H1 (cell line): Measurements from ENCODE around the gene C5orf15. TPM values are rescaled to one million over a fixed set of nuclear protein-coding genes. Genes with fewer than 3 reads are reported as not detected.

Experiments
- CTCF ChIA-PET: fragments of 300-600 bp; sonication (Branson Sonifier 250); formaldehyde crosslinking; loops from one replicate; lab custom pipeline; 2021; ENCODE audit not compliant: partially characterized antibody; lab: Charles Lee
- POLR2A ChIA-PET: fragments of 300-600 bp; sonication (Branson Sonifier 250); formaldehyde crosslinking; loops from one replicate; lab custom pipeline; 2021; ENCODE audit warnings: inconsistent platforms; ENCODE audit not compliant: partially characterized antibody; lab: Charles Lee
- DNase-seq, 2 experiments: peaks; one replicate each; pipeline versions ENCODE4 v3.0.0 to v3.0.0-alpha.2; 2010 to 2022; ENCODE audit warnings: low spot score in 2 of 2, low read depth in 1 of 2, mixed read lengths in 1 of 2
- FAIRE-seq: peaks from 2 replicates; lab custom pipeline; 2011; peaks lifted over from hg19 to GRCh38; lab: Jason Lieb, UNC
- H2AFZ ChIP-seq: 2 replicates; pipeline ENCODE4 v1.8.1; 2012; ENCODE audit warnings: low read length, inconsistent platforms
- H2AK5ac ChIP-seq: 2 replicates; pipeline ENCODE4 v1.6.1; 2013; ENCODE audit warnings: low read depth, low read length
- H2BK120ac ChIP-seq: replicated peaks from 2 replicates; pipeline ENCODE3; 2013; ENCODE audit warnings: low read depth, low read length, inconsistent platforms
- H2BK12ac ChIP-seq: 2 replicates; pipeline ENCODE4 v1.6.1; 2013; ENCODE audit warnings: low read depth, low read length
- H2BK15ac ChIP-seq: 2 replicates; pipeline ENCODE4 v1.6.1; 2013; ENCODE audit warnings: low read length
- H2BK20ac ChIP-seq: 2 replicates; pipeline ENCODE4 v1.6.1; 2013; ENCODE audit warnings: low read length
- H2BK5ac ChIP-seq: 2 replicates; pipeline ENCODE4 v1.6.1; 2013; ENCODE audit warnings: low read depth, low read length
- H3K14ac ChIP-seq: 2 replicates; pipeline ENCODE4 v1.6.1; 2013; ENCODE audit warnings: inconsistent platforms; ENCODE audit not compliant: insufficient read length
- H3K18ac ChIP-seq: 2 replicates; pipeline ENCODE4 v1.6.1; 2013; ENCODE audit warnings: low read length; ENCODE audit errors: extremely low read depth
- H3K23ac ChIP-seq: 2 replicates; pipeline ENCODE4 v1.6.1; 2013; ENCODE audit warnings: inconsistent platforms; ENCODE audit not compliant: insufficient read length
- H3K23me2 ChIP-seq: 2 replicates; pipeline ENCODE4 v1.6.1; 2013; ENCODE audit warnings: low read depth, low read length
- H3K27ac ChIP-seq: 2 replicates; pipeline ENCODE4 v1.6.1; 2011; ENCODE audit warnings: low read depth, low read length, inconsistent platforms
- H3K27me3 ChIP-seq, 4 experiments: replicated peaks in 1 of 4; 1 replicate in 1 of 4; 2 replicates in 3 of 4; pipeline versions ENCODE4 v1.6.1 to v1.8.1; 2011 to 2013; ENCODE audit warnings: low read length in 3 of 4, mild to moderate bottlenecking in 3 of 4, inconsistent platforms in 2 of 4, mixed read lengths in 2 of 4, moderate library complexity in 1 of 4; ENCODE audit not compliant: control insufficient read depth in 3 of 4, insufficient read depth in 3 of 4; ENCODE audit errors: extremely low read depth in 1 of 4
- H3K36me3 ChIP-seq, 4 experiments: 2 replicates each; pipeline versions ENCODE4 v1.6.1 to v1.8.1; 2011 to 2013; ENCODE audit warnings: mild to moderate bottlenecking in 4 of 4, low read length in 3 of 4, moderate library complexity in 2 of 4, control low read depth in 1 of 4, inconsistent platforms in 1 of 4; ENCODE audit not compliant: insufficient read depth in 4 of 4, control insufficient read depth in 2 of 4
- H3K4ac ChIP-seq: replicated peaks from 2 replicates; pipeline ENCODE3; 2013; ENCODE audit warnings: low read length, low read depth, mixed read lengths, inconsistent platforms; ENCODE audit not compliant: insufficient read length
- H3K4me1 ChIP-seq, 4 experiments: replicated peaks in 1 of 4; 1 replicate in 1 of 4; 2 replicates in 3 of 4; pipeline versions ENCODE4 v1.6.1 to v1.8.1; 2011 to 2013; ENCODE audit warnings: low read length in 3 of 4, inconsistent platforms in 2 of 4, mixed read lengths in 1 of 4; ENCODE audit not compliant: insufficient read depth in 4 of 4, control insufficient read depth in 3 of 4
- H3K4me2 ChIP-seq, 2 experiments: 2 replicates each; pipeline versions ENCODE4 v1.6.1 to v1.8.1; 2011 to 2013; ENCODE audit warnings: low read depth in 2 of 2, low read length in 2 of 2, control low read depth in 1 of 2, inconsistent platforms in 1 of 2, mild to moderate bottlenecking in 1 of 2; ENCODE audit not compliant: insufficient read depth in 1 of 2
- H3K4me3 ChIP-seq, 4 experiments: fragments of 200-600, 300-600 bp in 1 of 4; sonication (generic), shearing (Covaris generic), sonication (Bioruptor Twin) in 1 of 4; 2 replicates each; pipeline versions ENCODE4 v1.5.1 to v1.8.1; 2011 to 2016; ENCODE audit warnings: low read length in 4 of 4, low read depth in 3 of 4, control low read depth in 2 of 4, inconsistent platforms in 2 of 4, mild to moderate bottlenecking in 2 of 4, mixed read lengths in 1 of 4, moderate library complexity in 1 of 4; ENCODE audit not compliant: insufficient read depth in 2 of 4; ENCODE audit errors: extremely low read depth in 1 of 4
- H3K56ac ChIP-seq: replicated peaks from 2 replicates; pipeline ENCODE3; 2013; ENCODE audit warnings: low read depth, mild to moderate bottlenecking, mixed read lengths, low read length, inconsistent platforms; ENCODE audit not compliant: insufficient read length
- H3K79me1 ChIP-seq: 2 replicates; pipeline ENCODE4 v1.6.1; 2013; ENCODE audit warnings: low read depth, low read length, control low read depth
- H3K79me2 ChIP-seq, 2 experiments: 2 replicates each; pipeline versions ENCODE4 v1.6.1 to v1.8.1; 2012 to 2013; ENCODE audit warnings: low read length in 2 of 2, mild to moderate bottlenecking in 2 of 2, inconsistent platforms in 1 of 2; ENCODE audit not compliant: insufficient read depth in 2 of 2, control insufficient read depth in 1 of 2
- H3K9ac ChIP-seq, 4 experiments: replicated peaks in 1 of 4; 1 replicate in 1 of 4; 2 replicates in 3 of 4; pipeline versions ENCODE4 v1.6.1 to v1.8.1; 2011 to 2013; ENCODE audit warnings: low read depth in 3 of 4, low read length in 3 of 4, control low read depth in 2 of 4, mild to moderate bottlenecking in 2 of 4, moderate library complexity in 2 of 4, inconsistent platforms in 1 of 4; ENCODE audit errors: extremely low read depth in 1 of 4
- H3K9me3 ChIP-seq, 2 experiments: 2 replicates each; pipeline versions ENCODE4 v1.6.1 to v1.8.1; 2012 to 2013; ENCODE audit warnings: mild to moderate bottlenecking in 2 of 2, moderate library complexity in 2 of 2, control low read depth in 1 of 2, inconsistent platforms in 1 of 2, low read depth in 1 of 2, low read length in 1 of 2, mixed read lengths in 1 of 2; ENCODE audit not compliant: insufficient read depth in 2 of 2
- H4K20me1 ChIP-seq, 2 experiments: replicated peaks in 1 of 2; 2 replicates each; pipeline versions ENCODE3 to v1.8.1; 2011 to 2013; ENCODE audit warnings: inconsistent platforms in 2 of 2, low read length in 2 of 2, mild to moderate bottlenecking in 1 of 2; ENCODE audit not compliant: insufficient read depth in 2 of 2, control insufficient read depth in 1 of 2
- H4K5ac ChIP-seq: 2 replicates; pipeline ENCODE4 v1.6.1; 2013; ENCODE audit warnings: low read length, low read depth, mixed read lengths, inconsistent platforms; ENCODE audit not compliant: insufficient read length
- H4K8ac ChIP-seq: 2 replicates; pipeline ENCODE4 v1.8.0; 2013; ENCODE audit warnings: mild to moderate bottlenecking, moderate library complexity, low read length, inconsistent platforms; ENCODE audit not compliant: insufficient read depth; ENCODE audit errors: extremely low read depth
- H4K91ac ChIP-seq: replicated peaks from 2 replicates; pipeline ENCODE3; 2013; ENCODE audit warnings: low read length, mixed read lengths, inconsistent platforms; ENCODE audit not compliant: insufficient read length
- FOSL1 ChIP-seq: IDR thresholded peaks from 2 replicates; pipeline ENCODE4 v1.6.1; 2011; ENCODE audit warnings: mild to moderate bottlenecking, low read depth, low read length, moderate library complexity; ENCODE audit not compliant: insufficient read depth
- KDM5A ChIP-seq: fragments of 200-600 bp; IDR thresholded peaks from 2 replicates; pipeline ENCODE4 v1.7.1; 2012; ENCODE audit warnings: mild to moderate bottlenecking, low read length, inconsistent platforms, mixed read lengths
- RFX5 ChIP-seq: IDR thresholded peaks from 2 replicates; pipeline ENCODE4 v1.6.1; 2011; ENCODE audit warnings: low read depth, low read length, improper control_type of control experiment, borderline replicate concordance
- SP1 ChIP-seq: IDR thresholded peaks from 2 replicates; pipeline ENCODE4 v1.6.1; 2011; ENCODE audit warnings: low read depth, low read length
- TBP ChIP-seq: IDR thresholded peaks from 2 replicates; pipeline ENCODE4 v1.6.1; 2011; ENCODE audit warnings: low read depth, low read length, improper control_type of control experiment
- WGBS, 2 experiments: shearing (Covaris generic) in 1 of 2; methylation state at CpG; one replicate each; pipeline versions ENCODE4 v1.1.6 to v1.1.7; 2013 to 2015; ENCODE audit warnings: low lambda C conversion rate in 2 of 2, mixed read lengths in 2 of 2, inconsistent platforms in 1 of 2, low coverage in 1 of 2, missing lambda C conversion rate in 1 of 2; ENCODE audit not compliant: insufficient replicate concordance in 2 of 2, insufficient coverage in 1 of 2, insufficient read length in 1 of 2; ENCODE audit errors: extremely low coverage in 1 of 2, missing lambda C conversion rate in 1 of 2; 5-methylcytosine and 5-hydroxymethylcytosine counted together
- polyA plus RNA-seq, 7 experiments: library from polyadenylated mRNA; depleted of rRNA in 3 of 7; stranded (reverse) in 5 of 7; unstranded in 2 of 7; fragments of >200 nt in 5 of 7; fragments of 200-250 nt in 2 of 7; gene quantifications; 1 replicate in 5 of 7; 2 replicates in 1 of 7; 4 replicates in 1 of 7; pipeline versions ENCODE4 v1.2.1 to v1.2.3, GENCODE V29; 2011 to 2013; ENCODE audit warnings: missing spikeins in 2 of 7, mixed read lengths in 2 of 7
- total RNA-seq: library from RNA; stranded (reverse); fragmentation: NEBNext Ultra II Directional; extraction: Animal tissue kit (Norgen Biotek cat#: 25700); gene quantifications from 2 replicates; pipeline ENCODE4 v1.2.1, GENCODE V29; 2021
- TF ChIP-seq, protein P1 (sequence below): IDR thresholded peaks from 2 replicates; pipeline ENCODE4 v1.6.1; 2012; ENCODE audit warnings: low read length, inconsistent platforms

Gene C5orf15
- total and polyA plus RNA-seq, 2 of the 8 experiments (the other 6 are each of a cell fraction or from before 2014, with no cell fraction given) = 31.7 to 39.3 TPM

- Histone ChIP-seq H3K56ac (no peak overlapping the region), H3K9ac (no peak overlapping the region), H3K14ac (no peak overlapping the region), H3K79me1 (no peaks in the 10 kb centered on the region), H3K79me2 (no peaks in the 10 kb centered on the region), H3K4me1 (no peaks in the 10 kb centered on the region; a peak in 1 of 7 replicates), H4K5ac (no peak overlapping the region), H3K4ac (no peak overlapping the region), H3K4me2 (no peak overlapping the region), H3K27me3 (no peaks in the 10 kb centered on the region), H2BK12ac (no peak overlapping the region), H2AFZ (no peak overlapping the region), H3K23ac (no peak overlapping the region), H2BK5ac (no peak overlapping the region), H4K20me1 (peaks cover 0 to 4% of the 10 kb centered on the region in 2 experiments), H3K27ac (no peak overlapping the region), H2BK120ac (no peak overlapping the region), H3K4me3 (no peak overlapping the region), H4K8ac (no peak overlapping the region), H2BK15ac (no peak overlapping the region), H2AK5ac (no peak overlapping the region), H3K9me3 (no peaks in the 10 kb centered on the region), H3K36me3 (peaks cover 0 to 16% (median 6%) of the 10 kb centered on the region in 4 experiments; a peak in 6 of 8 replicates), H2BK20ac (no peak overlapping the region), H3K23me2 (no peaks in the 10 kb centered on the region), H4K91ac (no peak overlapping the region), H3K18ac (no peak overlapping the region)
- TF ChIP-seq, protein P1, sequence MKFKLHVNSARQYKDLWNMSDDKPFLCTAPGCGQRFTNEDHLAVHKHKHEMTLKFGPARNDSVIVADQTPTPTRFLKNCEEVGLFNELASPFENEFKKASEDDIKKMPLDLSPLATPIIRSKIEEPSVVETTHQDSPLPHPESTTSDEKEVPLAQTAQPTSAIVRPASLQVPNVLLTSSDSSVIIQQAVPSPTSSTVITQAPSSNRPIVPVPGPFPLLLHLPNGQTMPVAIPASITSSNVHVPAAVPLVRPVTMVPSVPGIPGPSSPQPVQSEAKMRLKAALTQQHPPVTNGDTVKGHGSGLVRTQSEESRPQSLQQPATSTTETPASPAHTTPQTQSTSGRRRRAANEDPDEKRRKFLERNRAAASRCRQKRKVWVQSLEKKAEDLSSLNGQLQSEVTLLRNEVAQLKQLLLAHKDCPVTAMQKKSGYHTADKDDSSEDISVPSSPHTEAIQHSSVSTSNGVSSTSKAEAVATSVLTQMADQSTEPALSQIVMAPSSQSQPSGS = no peak
- no peak for TF ChIP-seq SP1
- no peak for TF ChIP-seq FOSL1
- TF ChIP-seq RFX5 = no peak
- TF ChIP-seq TBP = no peak
- no peak for TF ChIP-seq KDM5A
- FAIRE-seq (no peak), DNase-seq (no peak)
- CTCF ChIA-PET = interaction anchor here (0.7 to 1.6 kb wide), 9 partner anchors 8 to 531 kb away, joined by 3 to 12 read pairs (median 3); no protein-coding TSS in a partner anchor
- POLR2A ChIA-PET = interaction anchor here (1.6 to 1.7 kb wide), 2 partner anchors 9 to 17 kb away, joined by 4 to 6 read pairs; no protein-coding TSS in a partner anchor
- 88% methylated on average over 10 of the region's 10 CpGs; no CpG with 5 or more reads in 1 of the 2 experiments for WGBS, 2 experiments
Measured at GRCh38 chr5:133952729-133953567, 15.5 kb downstream of the C5orf15 start.
